IPS-20b (cell line): ENCODE measurements around the gene KRTAP5-6.
"Not testable (repeated sequence)": the region's sequence is repeated elsewhere in the genome, so short reads cannot be mapped to it uniquely, and the experiment has no call there.

ENCODE experiments used
- H3K27ac ChIP-seq: one replicate; pipeline ENCODE4 v1.5.1; 2013; ENCODE audit warnings: low read length
- H3K27me3 ChIP-seq: 2 replicates; pipeline ENCODE4 v1.6.1; 2013; ENCODE audit warnings: mild to moderate bottlenecking, low read length, inconsistent platforms; ENCODE audit not compliant: insufficient read depth
- H3K36me3 ChIP-seq: 2 replicates; pipeline ENCODE4 v1.6.1; 2013; ENCODE audit warnings: low read depth, mild to moderate bottlenecking, inconsistent platforms, low read length, moderate library complexity; ENCODE audit not compliant: insufficient read depth
- H3K4me1 ChIP-seq: 2 replicates; pipeline ENCODE4 v1.6.1; 2013; ENCODE audit warnings: mild to moderate bottlenecking, control low read depth, inconsistent platforms, low read length, moderate library complexity; ENCODE audit not compliant: insufficient read depth
- H3K4me3 ChIP-seq: 2 replicates; pipeline ENCODE4 v1.5.1; 2013; ENCODE audit warnings: mild to moderate bottlenecking, low read length, inconsistent platforms
- H3K9ac ChIP-seq: 2 replicates; pipeline ENCODE4 v1.6.1; 2013; ENCODE audit warnings: low read depth, mild to moderate bottlenecking, inconsistent platforms, low read length, moderate library complexity
- H3K9me3 ChIP-seq: 2 replicates; pipeline ENCODE4 v1.6.1; 2013; ENCODE audit warnings: mild to moderate bottlenecking, low read depth, low read length, inconsistent platforms; ENCODE audit not compliant: insufficient read depth

KRTAP5-6 gene

GRCh38 chr11:1675536-1676228 lies 21.3 kb upstream of the KRTAP5-6 start:
- Histone ChIP-seq H3K27me3 (peaks cover 19% of the 10 kb centered on the region; the same call in 1 of the 2 replicates), H3K4me1 (no peaks in the 10 kb centered on the region), H3K9ac (no peak overlapping the region)

GRCh38 chr11:1676229-1676740 lies 20.7 kb upstream of the KRTAP5-6 start:
- Histone ChIP-seq H3K27me3 (peaks cover 19% of the 10 kb centered on the region; the same call in 1 of the 2 replicates), H3K4me1 (no peaks in the 10 kb centered on the region), H3K36me3 (no peaks in the 10 kb centered on the region)

More at GRCh38 chr11:1675536-1676228, 21.3 kb upstream of the KRTAP5-6 start:
- Histone ChIP-seq H3K4me3 (no peak overlapping the region), H3K9me3 (no peaks in the 10 kb centered on the region), H3K27ac (no peak overlapping the region), H3K36me3 (no peaks in the 10 kb centered on the region)

GRCh38 chr11:1679881-1680280 lies 17.1 kb upstream of the KRTAP5-6 start:
- H3K4me1 ChIP-seq: no peaks in the 10 kb centered on the region
- H3K27me3 ChIP-seq: no peaks in the 10 kb centered on the region
- H3K27ac ChIP-seq: no peak overlapping the region
- no peaks in the 10 kb centered on the region for H3K36me3 ChIP-seq
- H3K9me3 ChIP-seq: no peaks in the 10 kb centered on the region
- H3K4me3 ChIP-seq: no peak overlapping the region
- H3K9ac ChIP-seq: no peak overlapping the region

More at GRCh38 chr11:1676229-1676740, 20.7 kb upstream of the KRTAP5-6 start:
- no peak overlapping the region for H3K4me3 ChIP-seq
- no peaks in the 10 kb centered on the region for H3K9me3 ChIP-seq
- no peak overlapping the region for H3K27ac ChIP-seq
- no peak overlapping the region for H3K9ac ChIP-seq

- no peak overlapping the region for H3K9ac ChIP-seq
- H3K4me3 ChIP-seq: no peak overlapping the region
- no peak overlapping the region for H3K27ac ChIP-seq
- no peaks in the 10 kb centered on the region for H3K4me1 ChIP-seq
- H3K9me3 ChIP-seq: no peaks in the 10 kb centered on the region
- no peaks in the 10 kb centered on the region for H3K36me3 ChIP-seq
- no peaks in the 10 kb centered on the region for H3K27me3 ChIP-seq
These were observed 14.6 kb upstream of the KRTAP5-6 start for GRCh38 chr11:1682225-1682905.

GRCh38 chr11:1683216-1683615 lies 13.8 kb upstream of the KRTAP5-6 start:
- not testable (repeated sequence) for H3K27ac ChIP-seq, H3K27me3 ChIP-seq, H3K9me3 ChIP-seq, H3K9ac ChIP-seq, H3K36me3 ChIP-seq, H3K4me1 ChIP-seq, H3K4me3 ChIP-seq

GRCh38 chr11:1683904-1684572 lies 13.0 kb upstream of the KRTAP5-6 start:
- not testable (repeated sequence) for H3K9me3 ChIP-seq, H3K4me1 ChIP-seq, H3K9ac ChIP-seq, H3K36me3 ChIP-seq, H3K27me3 ChIP-seq, H3K27ac ChIP-seq, H3K4me3 ChIP-seq

- not testable (repeated sequence) for H3K27ac ChIP-seq, H3K9ac ChIP-seq, H3K27me3 ChIP-seq
These were observed 11.8 kb upstream of the KRTAP5-6 start for GRCh38 chr11:1684886-1685874.

GRCh38 chr11:1686220-1686619 lies 10.8 kb upstream of the KRTAP5-6 start:
- H3K27me3 ChIP-seq, H3K4me3 ChIP-seq, H3K27ac ChIP-seq, H3K4me1 ChIP-seq, H3K36me3 ChIP-seq, H3K9me3 ChIP-seq, H3K9ac ChIP-seq: not testable (repeated sequence)

More at GRCh38 chr11:1684886-1685874, 11.8 kb upstream of the KRTAP5-6 start:
- H3K4me3 ChIP-seq, H3K4me1 ChIP-seq, H3K36me3 ChIP-seq, H3K9me3 ChIP-seq: not testable (repeated sequence)

- not testable (repeated sequence) for H3K4me3 ChIP-seq, H3K27me3 ChIP-seq, H3K4me1 ChIP-seq, H3K36me3 ChIP-seq, H3K27ac ChIP-seq, H3K9me3 ChIP-seq, H3K9ac ChIP-seq
These were observed 8.6 kb upstream of the KRTAP5-6 start for GRCh38 chr11:1688336-1688947.

- not testable (repeated sequence) for H3K27ac ChIP-seq, H3K4me3 ChIP-seq, H3K27me3 ChIP-seq, H3K36me3 ChIP-seq, H3K4me1 ChIP-seq, H3K9ac ChIP-seq, H3K9me3 ChIP-seq
These were observed 7.5 kb upstream of the KRTAP5-6 start for GRCh38 chr11:1689250-1690166.
